ENCODE results near the gene PRKCZ. TPM values are rescaled to one million over a fixed set of nuclear protein-coding genes. Genes with fewer than 3 reads are reported as not detected.

PRKCZ gene
- total and polyA plus RNA-seq, 2 of the 4 experiments (the other 2 are of a cell fraction) = 2.0 to 3.5 TPM

- Histone ChIP-seq H3K4me3 (ENCODE audit: insufficient read depth, low read depth, low read length) (peak overlapping the region; percentile 97), H3K18ac (ENCODE audit: low read depth, low read length) (peak overlapping the region; percentile 89; the same call in 1 of the 2 replicates), H2AK9ac (replicated peaks; ENCODE audit: low read depth, low read length, poor library complexity) (peak overlapping the region; percentile 100), H4K91ac (ENCODE audit: insufficient read depth, low read depth, low read length) (peak overlapping the region; percentile 92), H4K5ac (ENCODE audit: low read depth, low read length) (peak overlapping the region; percentile 93), H3K27ac (ENCODE audit: insufficient read depth, low read length) (peak overlapping the region; percentile 99), H3K36me3 (ENCODE audit: control insufficient read depth, insufficient read depth, low read length) (peaks cover 4% of the 10 kb centered on the region; the same call in 1 of the 2 replicates), H3K4ac (ENCODE audit: low read depth, low read length) (peak overlapping the region; percentile 99), H3K23ac (ENCODE audit: low read depth, low read length) (peak overlapping the region; percentile 85; the same call in 1 of the 2 replicates), H2BK15ac (ENCODE audit: low read depth, low read length) (peak overlapping the region; percentile 48; the same call in 1 of the 3 replicates), H3K4me2 (ENCODE audit: low read depth, low read length) (peak overlapping the region; percentile 82), H3K9me1 (ENCODE audit: insufficient read depth, low read length) (no peaks in the 10 kb centered on the region), H2AK5ac (ENCODE audit: low read depth, low read length) (peak overlapping the region; percentile 98), H3K14ac (replicated peaks; ENCODE audit: low read depth, low read length) (peak overlapping the region; percentile 99), H4K20me1 (ENCODE audit: insufficient read depth, low read length) (peaks cover 40% of the 10 kb centered on the region), H3K9ac (ENCODE audit: low read depth, low read length) (peak overlapping the region; percentile 99), H3K56ac (ENCODE audit: extremely low read depth, insufficient read depth, low read length) (peak overlapping the region; percentile 92), H3K79me1 (ENCODE audit: low read depth in 1 of 2, low read length in 2 of 2) (peaks cover 5 to 9% of the 10 kb centered on the region in 2 experiments), H4K8ac (ENCODE audit: low read depth in 2 of 2, low read length in 2 of 2) (peak overlapping the region; percentile 88 to 94), H2BK120ac (ENCODE audit: low read depth, low read length) (peak overlapping the region; percentile 90), H3K9me3 (ENCODE audit: control insufficient read depth, insufficient read depth, low read length) (no peaks in the 10 kb centered on the region), H2BK20ac (ENCODE audit: low read depth, low read length) (no peak overlapping the region), H2AFZ (replicated peaks; ENCODE audit: low read length, poor library complexity) (peak overlapping the region; percentile 97), H2BK5ac (ENCODE audit: low read depth, low read length, poor library complexity, severe bottlenecking) (peak overlapping the region; percentile 97), H3K27me3 (ENCODE audit: control insufficient read depth, insufficient read depth, low read length) (no peaks in the 10 kb centered on the region), H3K4me1 (ENCODE audit: control insufficient read depth, insufficient read depth, low read length) (peaks cover 8% of the 10 kb centered on the region)
- intact Hi-C loops (cut with micrococcal nuclease) (loop anchor here (1.0 kb wide), 1 partner anchor 13 kb away; no protein-coding TSS in a partner anchor), dilution Hi-C loops (cut with HindIII; ENCODE audit: low sequenced_read_pairs, unreplicated experiment) (no loop called here), in situ Hi-C loops (cut with MboI; ENCODE audit: low sequenced_read_pairs) (no loop called here)
- ChIA-PET CTCF (no interaction called here), POLR2A (ENCODE audit: unreplicated experiment) (interaction anchor here (0.5 to 1.0 kb wide), 4 partner anchors 14 to 84 kb away, joined by 3 read pairs; no protein-coding TSS in a partner anchor)
- no TSS peak for BruUV-seq (replicated peaks)
- ATAC-seq (ENCODE audit: low read depth) (peak; percentile 93), DNase-seq (peak; percentile 95)
- TF ChIP-seq NFE2L2 (IDR thresholded peaks at IDR 0.05; ENCODE audit: low read depth, low read length) (no peak), RAD21 (IDR thresholded peaks at IDR 0.05; ENCODE audit: low read length) (0 out of 2 replicates have a peak, but pooled peaks have one; percentile 7), CTCF (conservative IDR thresholded peaks at IDR 0.05; ENCODE audit: low read depth, low read length) (no peak; the same call in 1 of the 2 replicates), MAZ (IDR thresholded peaks at IDR 0.05; ENCODE audit: borderline replicate concordance, low read depth, low read length) (peak; percentile 87; the same call in 1 of the 2 replicates), BHLHE40 (IDR thresholded peaks at IDR 0.05; ENCODE audit: low read depth, low read length) (peak; percentile 4; the same call in 1 of the 2 replicates), RCOR1 (IDR thresholded peaks at IDR 0.05; ENCODE audit: insufficient replicate concordance, low read length) (no peak), POLR2A (IDR thresholded peaks at IDR 0.05; ENCODE audit: low read depth, low read length) (peak; percentile 87)
- 0% methylated on average over 13 of the region's 129 CpGs; no CpG with 5 or more reads in 1 of the 2 experiments for WGBS, 2 experiments (ENCODE audit: extremely low coverage in 2 of 2, insufficient read length in 1 of 2)
Observed at GRCh38 chr1:2227346-2228156, 177.3 kb downstream of the PRKCZ start.
